Stimulated activated CD4-positive, alpha-beta T cell treated with anti-CD3 and anti-CD28 coated beads, Interleukin-15, amount 100 ng/mL, for 24 hours (primary cell): ENCODE data around the gene RASA3.

ENCODE experiments used
- DNase-seq: peaks from one replicate; pipeline ENCODE4 v3.0.0-alpha.2; 2020

RASA3 gene

GRCh38 chr13:114013952-114014629 is 118.3 kb downstream of the RASA3 start:
- DNase-seq = no peak

- DNase-seq = no peak
These were observed 119.1 kb downstream of the RASA3 start for GRCh38 chr13:114013336-114013735.

DNA sequence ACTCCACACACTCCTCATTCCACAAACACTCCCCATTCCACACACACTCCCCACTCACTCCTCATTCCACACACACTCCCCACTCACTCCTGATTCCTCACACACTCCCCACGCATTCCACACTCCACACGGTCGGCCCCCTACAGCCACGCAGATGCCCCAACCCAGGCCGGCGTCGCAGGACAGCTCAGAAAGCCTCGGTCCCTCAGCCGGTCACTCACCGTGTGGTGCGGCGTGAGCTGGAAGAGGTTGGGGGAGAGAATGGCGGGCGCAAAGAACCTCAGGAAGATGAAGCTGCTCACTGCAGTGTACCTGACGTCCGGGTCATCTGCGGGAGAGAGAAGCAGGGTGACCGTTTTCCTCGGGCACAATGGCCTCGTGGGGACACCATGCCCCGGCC is 119.5 kb downstream of the RASA3 start:
- no peak for DNase-seq

DNA sequence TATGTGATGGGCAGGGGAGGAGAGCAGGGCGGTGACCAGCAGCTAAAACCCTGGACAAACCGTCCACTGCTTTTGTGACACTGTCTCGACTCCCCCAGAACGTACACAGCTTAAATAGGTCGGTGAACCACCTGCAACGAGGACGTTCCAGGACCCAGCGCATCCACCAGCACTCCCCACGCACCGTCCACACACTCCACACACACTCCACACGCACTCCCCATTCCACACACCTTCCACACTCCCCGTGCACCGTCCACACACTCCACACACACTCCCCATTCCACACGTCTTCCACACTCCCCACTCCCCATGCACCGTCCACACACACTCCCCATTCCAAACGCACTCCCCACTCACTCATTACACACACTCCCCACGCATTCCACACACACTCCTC is 120.3 kb downstream of the RASA3 start:
- no peak for DNase-seq

DNA sequence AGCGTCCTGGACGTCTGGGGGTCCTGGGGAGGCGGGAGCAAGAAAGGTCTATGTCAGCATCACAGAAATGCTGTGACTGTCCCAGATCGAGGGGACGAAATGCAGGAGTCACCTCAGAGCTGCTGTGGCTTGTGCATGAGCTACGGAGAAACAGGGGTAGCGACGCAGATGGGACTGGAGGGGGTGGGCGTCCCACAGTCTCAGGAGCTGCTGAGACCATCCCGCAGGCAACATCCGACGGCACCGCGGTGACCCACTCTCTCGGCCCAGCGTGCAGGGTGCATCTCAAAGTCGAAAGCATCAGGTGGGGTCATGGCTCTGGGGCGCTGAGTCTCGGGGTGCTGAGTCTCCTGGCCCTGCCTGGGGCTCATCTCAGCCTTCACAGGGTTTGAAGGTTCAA is 121.2 kb downstream of the RASA3 start:
- DNase-seq = no peak

DNA sequence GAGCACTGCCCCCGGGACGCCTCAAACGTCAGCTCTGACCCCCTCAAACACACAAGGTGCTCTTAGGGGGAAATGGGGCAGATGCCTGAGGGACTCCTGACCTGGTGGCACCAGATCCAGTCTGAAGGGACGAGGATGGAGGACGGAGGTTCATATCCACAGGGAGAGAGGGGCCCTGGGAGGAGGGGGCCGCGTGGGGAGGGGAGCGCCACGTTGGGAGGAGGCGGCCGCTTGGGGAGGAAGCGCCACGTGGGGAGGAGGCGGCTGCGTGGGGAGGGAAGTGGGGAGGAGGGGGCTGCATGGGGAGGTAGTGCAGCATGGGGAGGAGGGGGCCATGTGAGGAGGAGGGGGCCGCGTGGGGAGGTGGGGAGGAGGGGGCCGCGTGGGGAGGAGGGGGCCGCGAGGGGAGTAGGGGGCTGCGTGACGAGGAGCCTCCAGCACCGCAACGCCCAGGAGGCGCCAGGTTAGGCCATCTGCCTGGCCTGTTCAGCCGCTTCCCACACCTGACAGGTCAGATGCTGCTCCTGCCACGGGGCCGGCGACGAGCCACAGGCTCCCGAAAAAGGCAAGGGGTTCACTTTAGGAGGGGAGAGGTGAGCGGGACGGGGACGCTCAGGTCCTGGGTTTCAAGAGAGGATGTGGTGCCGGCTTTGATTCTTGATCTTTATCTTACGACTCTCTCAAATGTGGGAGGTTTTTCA is 121.9 kb downstream of the RASA3 start:
- peak; percentile 23 for DNase-seq

GRCh38 chr13:114009590-114010400 is 122.6 kb downstream of the RASA3 start:
- DNase-seq = no peak

DNA sequence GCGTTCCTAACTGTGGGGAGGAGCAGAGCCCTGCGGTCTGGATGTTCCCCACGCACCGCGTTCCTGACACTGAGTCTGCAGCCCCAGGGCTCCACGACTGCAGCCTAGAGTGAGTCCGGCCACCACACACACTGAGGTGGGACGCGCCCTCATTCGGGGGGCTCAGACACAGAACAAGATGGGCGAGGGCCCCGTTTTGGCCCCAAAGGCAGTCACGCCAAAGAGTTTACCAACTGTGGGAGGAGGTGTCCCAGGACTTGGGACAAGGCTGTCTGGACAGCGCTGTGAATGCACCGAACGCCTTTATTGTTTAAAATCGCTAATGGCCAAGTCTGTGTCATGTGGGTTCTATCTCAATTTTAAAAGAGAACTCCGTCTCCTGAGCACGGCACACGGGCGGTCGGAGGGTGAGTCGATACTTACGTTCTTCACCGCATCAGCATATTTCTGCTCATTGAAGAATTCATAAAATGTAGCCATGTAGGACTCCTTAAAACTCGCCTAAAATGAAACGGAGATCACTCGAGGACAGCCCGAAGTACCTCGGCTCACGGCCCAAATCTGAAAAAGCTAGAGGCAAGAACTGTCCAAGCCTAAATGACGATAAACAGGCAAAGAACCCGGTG is 123.3 kb downstream of the RASA3 start:
- no peak for DNase-seq

DNA sequence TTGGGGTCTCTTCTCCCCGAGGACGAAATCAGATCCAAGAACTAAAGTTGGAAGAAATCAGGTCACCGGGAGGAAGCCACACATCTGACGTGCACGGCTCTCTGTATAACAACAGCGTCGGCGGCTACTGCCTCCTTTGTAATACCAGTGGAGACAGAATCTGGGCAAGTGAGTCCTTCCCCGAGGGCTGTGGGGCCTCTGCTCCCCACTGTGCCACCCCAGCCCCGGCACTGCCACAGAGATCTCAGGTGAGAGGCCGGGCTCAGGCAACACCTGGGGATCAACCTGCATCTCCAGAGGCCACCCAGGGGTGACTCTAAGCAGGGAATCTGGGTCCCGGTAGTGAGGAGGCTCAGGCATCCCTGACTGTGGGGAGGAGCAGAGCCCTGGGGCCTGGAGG is 124.9 kb downstream of the RASA3 start:
- no peak for DNase-seq

- no peak for DNase-seq
These were observed 127.2 kb downstream of the RASA3 start for GRCh38 chr13:114005206-114005724.

DNA sequence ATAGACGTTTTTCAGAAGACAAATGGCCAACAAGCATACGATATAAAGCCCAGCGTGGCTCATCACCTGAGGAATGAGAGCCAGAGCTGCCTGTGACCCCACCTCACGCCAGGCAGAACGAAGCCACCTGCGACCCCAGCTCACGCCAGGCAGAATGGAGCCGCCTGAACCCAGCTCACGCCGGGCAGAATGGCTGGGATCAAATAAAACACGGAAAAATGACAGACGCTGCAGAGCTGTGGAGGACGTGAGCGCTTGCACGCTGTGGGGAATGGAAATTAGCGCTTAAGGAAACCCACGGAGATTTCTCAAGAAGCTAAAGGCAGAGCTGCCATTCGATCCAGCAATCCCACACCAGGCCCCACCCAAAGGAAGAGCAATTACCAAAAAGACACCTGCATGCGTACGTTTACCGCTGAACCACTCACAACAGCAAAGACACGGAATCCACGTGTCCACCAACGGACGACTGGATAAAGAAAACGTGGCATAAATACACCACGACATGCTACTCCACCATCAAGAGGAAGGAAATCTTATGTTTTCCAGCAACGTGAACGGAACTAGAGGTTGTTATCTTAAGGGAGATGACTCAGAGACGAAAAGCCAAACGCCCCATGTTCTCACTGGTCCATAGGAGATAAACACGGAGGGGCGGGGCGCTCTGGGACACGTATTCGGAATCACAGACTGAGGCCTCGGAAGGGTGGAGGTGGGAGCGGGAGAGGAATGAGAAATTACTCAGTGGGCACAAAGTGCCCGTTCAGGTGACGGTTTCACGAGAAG is 127.8 kb downstream of the RASA3 start:
- DNase-seq = no peak

- DNase-seq = no peak
These were observed 129.6 kb downstream of the RASA3 start for GRCh38 chr13:114002771-114003321.

GRCh38 chr13:114002009-114002544 is 130.3 kb downstream of the RASA3 start:
- no peak for DNase-seq

- DNase-seq = no peak
These were observed 131.0 kb downstream of the RASA3 start for GRCh38 chr13:114001331-114002008.

DNA sequence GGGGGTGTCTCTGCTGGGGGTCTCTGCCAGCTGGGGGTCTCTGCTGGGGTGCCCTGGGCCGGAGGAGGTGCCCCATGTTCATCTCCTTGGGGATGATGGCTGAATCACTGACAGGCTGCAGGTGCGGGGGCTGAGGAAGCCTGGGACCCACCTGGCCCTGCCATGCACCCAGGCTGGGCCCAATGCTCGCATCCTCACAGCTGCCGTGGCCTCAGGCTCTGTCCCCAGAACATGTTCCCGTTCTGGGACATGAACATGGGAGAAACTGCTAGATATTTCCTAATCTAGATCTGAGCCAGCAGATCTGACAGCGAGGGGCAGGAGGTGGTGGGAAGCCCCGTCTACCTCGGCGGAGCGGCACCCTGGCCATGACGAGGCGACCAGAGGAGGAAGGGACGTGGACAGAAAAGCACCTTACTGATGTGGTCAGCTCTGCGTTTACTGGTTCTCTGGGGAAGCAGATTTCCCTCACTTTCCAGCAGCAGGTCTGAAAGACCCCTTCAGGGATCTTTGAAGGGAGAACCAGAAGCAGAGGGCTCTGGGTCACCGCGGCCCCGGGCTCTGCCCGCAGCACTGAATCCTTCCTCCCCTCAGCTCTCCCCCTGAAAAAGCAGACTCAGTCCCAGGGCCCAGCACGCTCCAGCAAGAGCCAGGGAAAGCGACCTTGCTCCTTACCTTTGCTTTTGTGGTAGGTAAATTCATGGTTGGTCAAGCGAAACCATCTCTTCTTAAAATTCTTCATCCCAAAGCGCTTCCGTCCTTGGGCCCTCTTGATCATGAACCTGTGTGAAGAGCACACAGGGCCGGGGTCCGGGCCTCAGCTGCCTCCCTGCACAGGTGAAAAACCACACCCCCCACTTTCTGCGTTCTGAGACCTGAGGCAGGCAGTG is 132.0 kb downstream of the RASA3 start:
- DNase-seq = no peak

- DNase-seq = no peak
These were observed 132.9 kb downstream of the RASA3 start for GRCh38 chr13:113999618-113999910.

DNA sequence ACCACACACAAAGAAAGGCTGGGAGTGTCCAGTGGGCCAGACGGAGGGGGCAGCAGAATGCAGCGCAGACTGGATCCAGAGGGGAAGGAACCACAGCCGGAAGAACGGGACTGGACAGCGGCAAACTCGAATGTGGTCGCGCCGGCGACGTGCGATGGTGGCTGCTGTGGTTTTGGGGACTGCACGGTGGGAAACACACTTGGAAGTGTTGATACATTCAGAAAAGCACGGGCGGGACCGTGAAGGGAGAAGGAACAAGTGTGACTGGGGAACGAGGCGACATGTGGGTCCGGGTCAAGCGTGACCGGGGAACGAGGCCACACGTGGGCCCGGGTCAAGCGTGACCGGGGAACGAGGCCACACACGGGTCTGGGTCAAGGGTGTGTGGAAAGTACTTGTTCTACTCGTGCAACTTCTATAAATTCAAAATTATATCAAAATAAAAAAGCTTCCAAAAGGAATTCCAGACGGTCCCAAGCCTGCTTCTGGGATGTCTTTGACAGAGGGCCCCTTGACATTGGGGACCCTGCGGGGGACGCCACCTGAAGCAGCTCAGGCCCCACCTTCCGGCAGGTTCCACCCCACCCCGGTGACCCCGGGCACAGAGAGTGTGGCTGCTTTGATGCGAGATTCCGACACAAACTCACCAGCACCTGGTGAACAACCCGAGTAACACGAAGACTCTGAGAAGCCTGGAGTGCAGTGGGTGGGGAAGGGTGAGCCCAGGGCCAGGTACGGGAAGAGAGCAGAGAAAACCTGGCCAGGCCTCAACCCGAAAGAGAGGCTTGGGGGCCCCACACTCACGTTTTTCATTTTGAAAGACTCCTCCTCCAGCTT is 133.4 kb downstream of the RASA3 start:
- DNase-seq = no peak

GRCh38 chr13:113997845-113998751 is 134.3 kb downstream of the RASA3 start:
- no peak for DNase-seq
